OCI-LY7 (cell line): ENCODE data around the gene POU2F3. TPM values are rescaled to one million over a fixed set of nuclear protein-coding genes. Genes with fewer than 3 reads are reported as not detected.

Experiments
- BruUV-seq: library from RNA; stranded (reverse); fragments of 400-500 nt; replicated peaks from 2 replicates; lab custom pipeline; 2021; lab: Mats Ljungman, UMichigan
- CTCF ChIA-PET: fragments of 300-600 bp; sonication (Branson Sonifier 250); formaldehyde crosslinking; loops from one replicate; lab custom pipeline; 2022; ENCODE audit warnings: antibody characterized with exemption; ENCODE audit not compliant: unreplicated experiment; lab: Charles Lee
- POLR2A ChIA-PET: fragments of 300-600 bp; sonication (Branson Sonifier 250); formaldehyde crosslinking; loops from one replicate; lab custom pipeline; 2022; ENCODE audit warnings: antibody characterized with exemption; lab: Charles Lee
- DNase-seq: peaks from one replicate; pipeline ENCODE4 v3.0.0-alpha.2; 2015; ENCODE audit warnings: low spot score
- H2AFZ ChIP-seq: fragments of 200-600 bp; sonication (generic), shearing (Covaris generic); 2 replicates; pipeline ENCODE4 v1.6.1; 2014; ENCODE audit warnings: mild to moderate bottlenecking, antibody characterized with exemption, low read length, moderate library complexity
- H3K27ac ChIP-seq: fragments of 200-600 bp; sonication (generic); 2 replicates; pipeline ENCODE4 v1.5.1; 2014; ENCODE audit warnings: mixed run types, low read depth, mild to moderate bottlenecking, moderate library complexity, low read length, inconsistent platforms; ENCODE audit not compliant: poor library complexity, severe bottlenecking
- H3K36me3 ChIP-seq: fragments of 200-600 bp; sonication (generic); 2 replicates; pipeline ENCODE4 v1.6.1; 2014; ENCODE audit warnings: mild to moderate bottlenecking, antibody characterized with exemption, low read length, moderate library complexity, mixed read lengths; ENCODE audit not compliant: insufficient read depth
- H3K4me1 ChIP-seq: fragments of 200-600 bp; sonication (generic); 2 replicates; pipeline ENCODE4 v1.5.1; 2014; ENCODE audit warnings: mild to moderate bottlenecking, low read length; ENCODE audit not compliant: insufficient read depth, poor library complexity, severe bottlenecking
- H3K4me2 ChIP-seq: fragments of 200-600 bp; sonication (generic); 2 replicates; pipeline ENCODE4 v1.6.1; 2014; ENCODE audit warnings: mild to moderate bottlenecking, low read length
- H3K4me3 ChIP-seq: fragments of 200-600 bp; sonication (generic); 2 replicates; pipeline ENCODE4 v1.5.1; 2014; ENCODE audit warnings: mild to moderate bottlenecking, low read depth, low read length; ENCODE audit not compliant: poor library complexity, severe bottlenecking
- H3K79me2 ChIP-seq: fragments of 200-600 bp; sonication (generic); 2 replicates; pipeline ENCODE4 v1.6.1; 2016; ENCODE audit warnings: low read depth, mild to moderate bottlenecking, low read length, moderate library complexity, mixed read lengths; ENCODE audit not compliant: insufficient read depth
- H3K9me2 ChIP-seq: fragments of 200-600 bp; sonication (generic); 2 replicates; pipeline ENCODE4 v1.6.1; 2016; ENCODE audit warnings: mild to moderate bottlenecking, low read length, mixed read lengths; ENCODE audit not compliant: insufficient read depth
- H3K9me3 ChIP-seq: fragments of 200-600 bp; sonication (generic); 2 replicates; pipeline ENCODE4 v1.6.1; 2014; ENCODE audit warnings: mild to moderate bottlenecking, mixed run types, low read length, mixed read lengths
- H4K20me1 ChIP-seq: fragments of 200-600 bp; sonication (generic); 2 replicates; pipeline ENCODE4 v1.6.1; 2014; ENCODE audit warnings: mild to moderate bottlenecking, antibody characterized with exemption, low read length, moderate library complexity, mixed read lengths; ENCODE audit not compliant: insufficient read depth
- EZH2phosphoT487 ChIP-seq: fragments of 200-600 bp; sonication (generic); IDR thresholded peaks from 2 replicates; pipeline ENCODE4 v1.6.1; 2018; ENCODE audit warnings: low read depth, borderline replicate concordance, mild to moderate bottlenecking, mixed run types, antibody characterized with exemption, low read length, moderate library complexity, mixed read lengths
- intact Hi-C: fragments of 100-400 bp; cut with micrococcal nuclease; formaldehyde crosslinking; loops from one replicate; pipeline ENCODE4 v1.10.0; 2022; ENCODE audit not compliant: unreplicated experiment
- total RNA-seq, 2 experiments: library from RNA; depleted of rRNA in 1 of 2; stranded (reverse); fragments of >200 nt in 1 of 2; shearing (Covaris generic) in 1 of 2; gene quantifications; 2 replicates each; pipeline ENCODE4 v1.2.3, GENCODE V29; 2014 to 2022
- TF ChIP-seq, protein P1 (sequence below): fragments of 200-600 bp; sonication (generic); conservative IDR thresholded peaks from 2 replicates; pipeline ENCODE4 v1.5.1; 2014; ENCODE audit warnings: mild to moderate bottlenecking, antibody characterized with exemption, low read length, moderate library complexity, mixed read lengths

The POU2F3 gene
- total RNA-seq, 2 experiments from 2014 or later: 0.16 TPM; not detected in 1

- no TSS peak for BruUV-seq
- no peaks in the 10 kb centered on the region for H4K20me1 ChIP-seq
- no peak overlapping the region for H2AFZ ChIP-seq
- no peak overlapping the region for H3K4me3 ChIP-seq
- ChIA-PET CTCF (no interaction called here), POLR2A (no interaction called here)
- no peaks in the 10 kb centered on the region for H3K79me2 ChIP-seq
- no peaks in the 10 kb centered on the region for H3K36me3 ChIP-seq
- no peaks in the 10 kb centered on the region for H3K4me1 ChIP-seq
- H3K9me2 ChIP-seq: no peaks in the 10 kb centered on the region
- H3K4me2 ChIP-seq: no peak overlapping the region
- no peaks in the 10 kb centered on the region for H3K9me3 ChIP-seq
- TF ChIP-seq, protein P1, sequence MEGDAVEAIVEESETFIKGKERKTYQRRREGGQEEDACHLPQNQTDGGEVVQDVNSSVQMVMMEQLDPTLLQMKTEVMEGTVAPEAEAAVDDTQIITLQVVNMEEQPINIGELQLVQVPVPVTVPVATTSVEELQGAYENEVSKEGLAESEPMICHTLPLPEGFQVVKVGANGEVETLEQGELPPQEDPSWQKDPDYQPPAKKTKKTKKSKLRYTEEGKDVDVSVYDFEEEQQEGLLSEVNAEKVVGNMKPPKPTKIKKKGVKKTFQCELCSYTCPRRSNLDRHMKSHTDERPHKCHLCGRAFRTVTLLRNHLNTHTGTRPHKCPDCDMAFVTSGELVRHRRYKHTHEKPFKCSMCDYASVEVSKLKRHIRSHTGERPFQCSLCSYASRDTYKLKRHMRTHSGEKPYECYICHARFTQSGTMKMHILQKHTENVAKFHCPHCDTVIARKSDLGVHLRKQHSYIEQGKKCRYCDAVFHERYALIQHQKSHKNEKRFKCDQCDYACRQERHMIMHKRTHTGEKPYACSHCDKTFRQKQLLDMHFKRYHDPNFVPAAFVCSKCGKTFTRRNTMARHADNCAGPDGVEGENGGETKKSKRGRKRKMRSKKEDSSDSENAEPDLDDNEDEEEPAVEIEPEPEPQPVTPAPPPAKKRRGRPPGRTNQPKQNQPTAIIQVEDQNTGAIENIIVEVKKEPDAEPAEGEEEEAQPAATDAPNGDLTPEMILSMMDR: no peak
- no peak for TF ChIP-seq EZH2phosphoT487
- H3K27ac ChIP-seq: no peak overlapping the region
- no peak for DNase-seq
- intact Hi-C loops: no loop called here
These were observed 926 bp downstream of the POU2F3 start for GRCh38 chr11:120240866-120241265.

DNA sequence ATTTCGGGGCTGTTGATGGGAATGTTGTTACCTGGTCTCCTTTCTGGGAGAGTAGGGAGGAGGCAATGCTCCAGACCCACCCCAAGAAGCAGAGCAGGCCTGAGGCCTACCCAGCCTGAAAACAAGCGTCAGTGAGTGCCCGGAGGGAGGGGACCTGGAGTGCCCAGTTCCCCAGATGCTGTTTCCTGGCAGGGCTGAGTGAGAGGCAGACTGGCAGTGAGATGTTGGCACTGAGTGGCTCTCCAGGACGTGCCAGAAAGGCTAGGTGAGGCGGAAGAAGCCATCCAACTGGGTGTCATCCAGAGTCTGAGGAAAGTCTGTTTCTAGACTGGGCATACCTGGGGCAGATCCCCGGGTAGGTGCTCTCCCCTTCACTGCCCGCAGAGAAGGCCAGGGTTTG is 1.3 kb downstream of the POU2F3 start:
- ChIA-PET CTCF (interaction anchor here (0.5 kb wide), 1 partner anchor 13 kb away, joined by 3 read pairs; no protein-coding TSS in a partner anchor), POLR2A (no interaction called here)
- Histone ChIP-seq H3K79me2 (no peaks in the 10 kb centered on the region), H3K4me3 (no peak overlapping the region), H3K9me3 (no peaks in the 10 kb centered on the region), H4K20me1 (no peaks in the 10 kb centered on the region), H3K4me2 (no peak overlapping the region), H3K4me1 (no peaks in the 10 kb centered on the region), H3K9me2 (no peaks in the 10 kb centered on the region), H2AFZ (no peak overlapping the region), H3K27ac (no peak overlapping the region), H3K36me3 (no peaks in the 10 kb centered on the region)
- TF ChIP-seq, protein P1: no peak
- no peak for DNase-seq
- intact Hi-C loops: no loop called here
- BruUV-seq: no TSS peak

- H3K4me1 ChIP-seq: no peaks in the 10 kb centered on the region
- H3K9me3 ChIP-seq: no peaks in the 10 kb centered on the region
These were observed 3.3 kb downstream of the POU2F3 start for GRCh38 chr11:120243221-120243620.

More at GRCh38 chr11:120243221-120243620, 3.3 kb downstream of the POU2F3 start:
- POLR2A ChIA-PET: no interaction called here
- Histone ChIP-seq H3K27ac (no peak overlapping the region), H3K4me2 (no peak overlapping the region), H3K9me2 (no peaks in the 10 kb centered on the region), H3K4me3 (no peak overlapping the region), H4K20me1 (no peaks in the 10 kb centered on the region), H3K79me2 (no peaks in the 10 kb centered on the region), H3K36me3 (no peaks in the 10 kb centered on the region), H2AFZ (no peak overlapping the region)
- intact Hi-C loops: no loop called here
- CTCF ChIA-PET: no interaction called here
- BruUV-seq: no TSS peak
- TF ChIP-seq EZH2phosphoT487: no peak
- TF ChIP-seq, protein P1: no peak
- DNase-seq: no peak
